ENCODE measurements around the gene ELN.

Gene ELN

DNA sequence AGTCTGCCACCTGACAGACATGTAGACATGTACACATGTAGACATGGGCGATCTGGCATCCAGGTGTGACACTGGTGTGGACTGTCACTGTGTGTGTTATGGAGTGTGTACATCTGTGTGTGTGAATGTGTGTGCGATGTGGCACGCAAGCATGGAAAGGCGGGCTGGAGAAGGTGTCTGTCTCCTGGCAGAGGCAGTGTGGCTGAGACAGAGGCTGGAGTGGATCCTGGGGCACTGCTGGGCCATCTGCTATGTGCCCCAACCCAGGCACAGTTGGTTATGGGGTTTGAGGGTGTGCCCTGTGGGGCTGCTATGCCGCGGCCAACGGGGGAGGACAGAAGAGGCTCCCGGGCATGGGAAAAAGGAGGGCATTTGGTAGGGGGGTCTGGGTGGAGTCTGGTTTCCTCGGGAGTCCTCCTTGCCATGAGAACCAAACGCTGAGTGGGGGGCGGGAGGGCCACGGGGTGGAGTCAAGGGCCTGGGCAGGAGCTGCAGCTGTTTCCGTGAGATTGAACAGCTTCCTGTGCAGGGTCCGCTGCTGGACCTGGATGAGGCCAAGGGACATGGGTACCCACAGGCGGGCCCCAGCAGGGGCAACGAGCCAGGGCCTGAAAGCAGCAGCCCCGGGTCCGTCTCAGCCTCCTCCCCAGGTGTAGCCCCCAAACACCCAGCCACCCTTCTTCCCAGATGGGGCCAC is 1.3 kb downstream of the ELN start:
- no peak overlapping the region for H3K27ac ChIP-seq (ENCODE audit: low read length)
- no peak overlapping the region for H3K4me2 ChIP-seq (ENCODE audit: low read length)
- no peaks in the 10 kb centered on the region for H3K79me2 ChIP-seq (ENCODE audit: low read length)
- H4K20me1 ChIP-seq (ENCODE audit: insufficient read depth, low read length): no peaks in the 10 kb centered on the region
- H2AFZ ChIP-seq (ENCODE audit: low read depth, low read length): no peak overlapping the region
- no peak for TF ChIP-seq EZH2phosphoT487 (IDR thresholded peaks at IDR 0.05; ENCODE audit: low read depth)
- TF ChIP-seq, protein P1, sequence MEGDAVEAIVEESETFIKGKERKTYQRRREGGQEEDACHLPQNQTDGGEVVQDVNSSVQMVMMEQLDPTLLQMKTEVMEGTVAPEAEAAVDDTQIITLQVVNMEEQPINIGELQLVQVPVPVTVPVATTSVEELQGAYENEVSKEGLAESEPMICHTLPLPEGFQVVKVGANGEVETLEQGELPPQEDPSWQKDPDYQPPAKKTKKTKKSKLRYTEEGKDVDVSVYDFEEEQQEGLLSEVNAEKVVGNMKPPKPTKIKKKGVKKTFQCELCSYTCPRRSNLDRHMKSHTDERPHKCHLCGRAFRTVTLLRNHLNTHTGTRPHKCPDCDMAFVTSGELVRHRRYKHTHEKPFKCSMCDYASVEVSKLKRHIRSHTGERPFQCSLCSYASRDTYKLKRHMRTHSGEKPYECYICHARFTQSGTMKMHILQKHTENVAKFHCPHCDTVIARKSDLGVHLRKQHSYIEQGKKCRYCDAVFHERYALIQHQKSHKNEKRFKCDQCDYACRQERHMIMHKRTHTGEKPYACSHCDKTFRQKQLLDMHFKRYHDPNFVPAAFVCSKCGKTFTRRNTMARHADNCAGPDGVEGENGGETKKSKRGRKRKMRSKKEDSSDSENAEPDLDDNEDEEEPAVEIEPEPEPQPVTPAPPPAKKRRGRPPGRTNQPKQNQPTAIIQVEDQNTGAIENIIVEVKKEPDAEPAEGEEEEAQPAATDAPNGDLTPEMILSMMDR (IDR thresholded peaks at IDR 0.05; ENCODE audit: low read depth, low read length): no peak
- H3K27me3 ChIP-seq (ENCODE audit: low read depth, low read length): peaks cover 34% of the 10 kb centered on the region
- no peaks in the 10 kb centered on the region for H3K9me3 ChIP-seq (ENCODE audit: insufficient read depth, low read length)
- no peak overlapping the region for H3K9ac ChIP-seq (ENCODE audit: low read length)
- H3K36me3 ChIP-seq (replicated peaks; ENCODE audit: low read depth, low read length): no peaks in the 10 kb centered on the region
- H3K4me1 ChIP-seq (ENCODE audit: low read length): no peaks in the 10 kb centered on the region
- H3K4me3 ChIP-seq (ENCODE audit: low read length): no peak overlapping the region

DNA sequence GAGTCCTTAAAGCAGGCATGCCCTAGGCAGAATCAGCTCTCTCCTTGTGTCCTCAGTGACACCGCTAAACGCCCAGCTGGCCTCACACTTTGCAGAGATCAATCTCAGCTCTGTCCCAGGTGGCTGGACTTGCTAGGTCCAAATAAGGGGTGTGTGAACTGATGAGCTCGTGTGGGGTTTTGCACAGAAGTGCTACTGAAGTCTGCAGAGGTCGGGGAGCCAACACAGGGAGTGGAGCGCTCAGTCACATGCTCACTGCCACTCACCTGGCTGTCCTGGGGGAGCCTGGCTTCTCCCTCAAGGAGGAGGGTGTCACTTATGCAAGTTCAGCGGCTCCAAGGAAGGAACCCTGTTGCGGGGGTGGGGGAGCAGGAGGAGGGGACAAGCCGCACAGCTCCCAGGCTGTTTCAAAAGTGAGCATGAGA is 2.0 kb downstream of the ELN start:
- Histone ChIP-seq H3K27ac (ENCODE audit: low read length) (no peak overlapping the region), H2AFZ (ENCODE audit: low read depth, low read length) (no peak overlapping the region), H3K4me1 (ENCODE audit: low read length) (no peaks in the 10 kb centered on the region), H3K9ac (ENCODE audit: low read length) (no peak overlapping the region), H3K79me2 (ENCODE audit: low read length) (no peaks in the 10 kb centered on the region), H3K9me3 (ENCODE audit: insufficient read depth, low read length) (no peaks in the 10 kb centered on the region), H3K27me3 (ENCODE audit: low read depth, low read length) (peaks cover 34% of the 10 kb centered on the region), H3K4me3 (ENCODE audit: low read length) (no peak overlapping the region), H3K36me3 (replicated peaks; ENCODE audit: low read depth, low read length) (no peaks in the 10 kb centered on the region), H3K4me2 (ENCODE audit: low read length) (no peak overlapping the region), H4K20me1 (ENCODE audit: insufficient read depth, low read length) (no peaks in the 10 kb centered on the region)
- TF ChIP-seq EZH2phosphoT487 (IDR thresholded peaks at IDR 0.05; ENCODE audit: low read depth): no peak
- TF ChIP-seq, protein P1 (IDR thresholded peaks at IDR 0.05; ENCODE audit: low read depth, low read length): no peak

DNA sequence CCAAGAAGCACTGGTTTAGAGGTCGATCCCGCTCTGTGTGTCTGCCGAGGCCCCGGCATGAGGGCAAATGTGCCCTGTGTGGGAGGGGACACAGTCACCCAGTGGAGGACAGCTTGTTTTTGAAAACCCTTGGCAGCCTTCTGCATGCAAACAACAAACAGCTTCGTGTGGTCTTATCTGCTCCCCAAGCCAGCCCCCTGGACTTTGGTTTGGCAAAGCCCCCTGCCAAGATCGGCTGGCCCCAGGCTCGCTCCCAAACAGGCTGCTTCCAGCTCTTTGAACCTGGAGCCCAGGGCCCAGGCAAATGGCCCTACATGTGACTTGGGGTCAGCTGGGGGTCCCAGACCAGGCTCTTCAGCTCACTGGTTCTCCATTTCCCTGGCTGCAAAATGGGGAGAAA is 2.9 kb downstream of the ELN start:
- no peaks in the 10 kb centered on the region for H3K79me2 ChIP-seq (ENCODE audit: low read length)
- H3K4me2 ChIP-seq (ENCODE audit: low read length): no peak overlapping the region
- no peak overlapping the region for H2AFZ ChIP-seq (ENCODE audit: low read depth, low read length)
- no peak overlapping the region for H3K9ac ChIP-seq (ENCODE audit: low read length)
- H3K27me3 ChIP-seq (ENCODE audit: low read depth, low read length): peaks cover 30% of the 10 kb centered on the region
- no peaks in the 10 kb centered on the region for H4K20me1 ChIP-seq (ENCODE audit: insufficient read depth, low read length)
- H3K4me1 ChIP-seq (ENCODE audit: low read length): no peaks in the 10 kb centered on the region
- no peaks in the 10 kb centered on the region for H3K9me3 ChIP-seq (ENCODE audit: insufficient read depth, low read length)
- no peak overlapping the region for H3K27ac ChIP-seq (ENCODE audit: low read length)
- TF ChIP-seq, protein P1 (IDR thresholded peaks at IDR 0.05; ENCODE audit: low read depth, low read length): no peak
- no peak for TF ChIP-seq EZH2phosphoT487 (IDR thresholded peaks at IDR 0.05; ENCODE audit: low read depth)
- H3K4me3 ChIP-seq (ENCODE audit: low read length): no peak overlapping the region
- no peaks in the 10 kb centered on the region for H3K36me3 ChIP-seq (replicated peaks; ENCODE audit: low read depth, low read length)

DNA sequence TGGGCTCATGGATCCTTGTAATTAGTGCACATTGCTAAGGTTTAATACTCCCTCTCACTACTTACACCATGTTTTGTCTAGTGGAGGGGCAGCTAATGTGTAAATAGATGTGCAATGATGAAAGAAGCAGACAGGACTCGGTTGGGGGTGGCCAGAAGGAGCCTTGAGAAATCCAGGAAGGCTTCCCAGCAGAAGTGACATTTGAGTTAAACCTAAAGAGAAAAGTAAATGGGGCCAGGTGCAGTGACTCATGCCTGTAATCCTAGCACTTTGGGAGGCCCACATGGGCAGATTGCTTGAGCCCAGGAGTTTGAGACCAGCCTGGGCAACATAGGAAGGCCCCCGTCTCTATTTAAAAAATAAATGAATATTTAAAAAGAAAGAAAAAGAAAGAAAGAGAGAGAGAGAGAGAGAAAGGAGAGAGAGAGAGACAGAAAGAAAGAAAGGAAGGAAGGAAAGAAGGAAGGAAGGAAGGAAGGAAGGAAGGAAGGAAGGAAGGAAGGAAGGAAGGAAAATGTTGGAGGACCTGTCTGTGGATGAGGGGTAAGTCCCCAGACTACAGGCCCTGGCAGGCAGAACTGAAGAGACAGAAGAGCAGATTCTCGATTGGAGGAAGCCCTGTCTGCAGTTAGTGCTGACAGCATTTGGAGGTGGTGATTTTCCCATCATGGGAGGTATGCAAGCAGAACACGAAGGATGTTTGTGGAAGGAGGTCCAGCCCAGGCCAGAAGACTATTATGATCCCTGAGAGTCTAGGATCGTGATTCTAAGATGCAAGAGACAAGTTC is 3.6 kb downstream of the ELN start:
- no peak overlapping the region for H3K4me3 ChIP-seq (ENCODE audit: low read length)
- no peaks in the 10 kb centered on the region for H3K79me2 ChIP-seq (ENCODE audit: low read length)
- H3K27me3 ChIP-seq (ENCODE audit: low read depth, low read length): peaks cover 30% of the 10 kb centered on the region
- H3K9me3 ChIP-seq (ENCODE audit: insufficient read depth, low read length): no peaks in the 10 kb centered on the region
- no peak overlapping the region for H3K27ac ChIP-seq (ENCODE audit: low read length)
- no peak overlapping the region for H2AFZ ChIP-seq (ENCODE audit: low read depth, low read length)
- no peak overlapping the region for H3K4me2 ChIP-seq (ENCODE audit: low read length)
- no peaks in the 10 kb centered on the region for H3K4me1 ChIP-seq (ENCODE audit: low read length)
- H3K9ac ChIP-seq (ENCODE audit: low read length): no peak overlapping the region
- H3K36me3 ChIP-seq (replicated peaks; ENCODE audit: low read depth, low read length): no peaks in the 10 kb centered on the region
- no peaks in the 10 kb centered on the region for H4K20me1 ChIP-seq (ENCODE audit: insufficient read depth, low read length)
- TF ChIP-seq EZH2phosphoT487 (IDR thresholded peaks at IDR 0.05; ENCODE audit: low read depth): no peak
- TF ChIP-seq, protein P1 (IDR thresholded peaks at IDR 0.05; ENCODE audit: low read depth, low read length): no peak
